Stomach (tissue), 4 donors: ENCODE measurements around the gene TYW3.

Source experiments
- POLR2A ChIP-seq, 4 donors: fragments of 450-650 bp; IDR thresholded peaks; one replicate each; pipeline ENCODE4 v1.6.1; 2016; ENCODE audit warnings: antibody characterized with exemption in 4 of 4, control low read depth in 2 of 4, mild to moderate bottlenecking in 1 of 4, moderate library complexity in 1 of 4
- TF ChIP-seq, protein P1 (sequence below), 7 experiments: fragments of 450-650 bp in 4 of 7; fragments of 200-600 bp in 3 of 7; sonication (generic) in 3 of 7; IDR thresholded peaks; one replicate each; pipeline ENCODE4 v1.5.1; 2016 to 2019; ENCODE audit warnings: antibody characterized with exemption in 7 of 7, control low read depth in 2 of 7, mild to moderate bottlenecking in 1 of 7

DNA sequence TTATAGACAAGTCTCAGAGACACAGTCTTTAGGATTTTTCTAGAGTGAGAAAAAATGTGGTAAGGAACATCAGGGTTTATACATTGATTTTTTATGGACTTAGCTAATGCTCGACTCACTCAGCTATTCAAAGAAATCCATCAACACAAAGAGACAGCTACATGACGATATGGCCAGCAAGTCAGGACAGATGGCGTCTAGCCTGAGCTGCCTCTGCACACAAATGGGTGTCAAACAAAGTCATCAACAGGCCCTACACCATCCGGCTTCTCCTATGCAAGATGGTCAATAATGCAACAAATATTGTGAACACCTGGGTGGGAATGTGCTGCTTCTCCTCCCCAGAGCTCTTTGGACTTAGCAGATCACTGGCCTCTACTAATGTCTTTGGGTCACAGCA lies 46.0 kb upstream of the TYW3 start:
- no peak for TF ChIP-seq POLR2A (IDR thresholded peaks at IDR 0.05)
- TF ChIP-seq, protein P1, sequence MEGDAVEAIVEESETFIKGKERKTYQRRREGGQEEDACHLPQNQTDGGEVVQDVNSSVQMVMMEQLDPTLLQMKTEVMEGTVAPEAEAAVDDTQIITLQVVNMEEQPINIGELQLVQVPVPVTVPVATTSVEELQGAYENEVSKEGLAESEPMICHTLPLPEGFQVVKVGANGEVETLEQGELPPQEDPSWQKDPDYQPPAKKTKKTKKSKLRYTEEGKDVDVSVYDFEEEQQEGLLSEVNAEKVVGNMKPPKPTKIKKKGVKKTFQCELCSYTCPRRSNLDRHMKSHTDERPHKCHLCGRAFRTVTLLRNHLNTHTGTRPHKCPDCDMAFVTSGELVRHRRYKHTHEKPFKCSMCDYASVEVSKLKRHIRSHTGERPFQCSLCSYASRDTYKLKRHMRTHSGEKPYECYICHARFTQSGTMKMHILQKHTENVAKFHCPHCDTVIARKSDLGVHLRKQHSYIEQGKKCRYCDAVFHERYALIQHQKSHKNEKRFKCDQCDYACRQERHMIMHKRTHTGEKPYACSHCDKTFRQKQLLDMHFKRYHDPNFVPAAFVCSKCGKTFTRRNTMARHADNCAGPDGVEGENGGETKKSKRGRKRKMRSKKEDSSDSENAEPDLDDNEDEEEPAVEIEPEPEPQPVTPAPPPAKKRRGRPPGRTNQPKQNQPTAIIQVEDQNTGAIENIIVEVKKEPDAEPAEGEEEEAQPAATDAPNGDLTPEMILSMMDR (IDR thresholded peaks at IDR 0.05), result no peak
